Breast epithelium (tissue), 3 donors: ENCODE measurements around the gene HDDC2.

Experiments used
- CTCF ChIP-seq, 3 donors: fragments of 450-650 bp; IDR thresholded peaks; one replicate each; pipeline ENCODE4 v1.5.1; 2016 to 2017; ENCODE audit warnings: antibody characterized with exemption in 3 of 3, mild to moderate bottlenecking in 3 of 3, moderate library complexity in 3 of 3
- POLR2A ChIP-seq: fragments of 450-650 bp; IDR thresholded peaks from one replicate; pipeline ENCODE4 v1.6.1; 2016; ENCODE audit warnings: antibody characterized with exemption, mild to moderate bottlenecking, moderate library complexity
- POLR2AphosphoS5 ChIP-seq, 3 donors: sonication (generic); formaldehyde crosslinking; IDR thresholded peaks; one replicate each; pipeline ENCODE4 v1.6.1; 2017; ENCODE audit warnings: antibody characterized with exemption in 3 of 3

GRCh38 chr6:125233202-125233601, 68.6 kb downstream of the HDDC2 start:
- TF ChIP-seq CTCF (IDR thresholded peaks at IDR 0.05): no peak
- TF ChIP-seq POLR2A: no peak
- TF ChIP-seq POLR2AphosphoS5 (IDR thresholded peaks at IDR 0.05): no peak
